Endometrial microvascular endothelial cells (primary cell): ENCODE data around the gene POLDIP2. TPM values are rescaled to one million over a fixed set of nuclear protein-coding genes. Genes with fewer than 3 reads are reported as not detected.

Experiments
- in situ Hi-C: cut with HindIII; loops from 2 replicates; pipeline ENCODE4 v1.10.0; 2017; ENCODE audit warnings: low sequenced_read_pairs, low pct_unique_long_range_greater_than_20kb; ENCODE audit errors: inconsistent ontology term
- total RNA-seq: library from RNA; depleted of rRNA; stranded (reverse); fragments of >200 nt; gene quantifications from one replicate; pipeline ENCODE4 v1.2.3, GENCODE V29; 2015; ENCODE audit errors: inconsistent ontology term

POLDIP2 gene
- total RNA-seq, 1 donor from 2014 or later, result 144 TPM

GRCh38 chr17:28368915-28369683 is 11.8 kb upstream of the POLDIP2 start:
- in situ Hi-C loops, result no loop called here

- in situ Hi-C loops, result no loop called here
These were observed 11.0 kb upstream of the POLDIP2 start for GRCh38 chr17:28368306-28368831.

GRCh38 chr17:28367641-28368305 is 10.4 kb upstream of the POLDIP2 start:
- in situ Hi-C loops, result no loop called here

- in situ Hi-C loops, result no loop called here
These were observed 9.3 kb upstream of the POLDIP2 start for GRCh38 chr17:28366605-28367004.

- in situ Hi-C loops, result no loop called here
These were observed 8.2 kb upstream of the POLDIP2 start for GRCh38 chr17:28365487-28365886.

GRCh38 chr17:28364665-28365363 is 7.5 kb upstream of the POLDIP2 start, which contains the start of gene SEBOX:
Gene SEBOX, minus strand, starts transcription at chr17:28365199. Its CDS starts 48 bp downstream, at chr17:28365151.
- in situ Hi-C loops, result no loop called here

- in situ Hi-C loops, result no loop called here
These were observed 6.7 kb upstream of the POLDIP2 start for GRCh38 chr17:28363776-28364650.

- in situ Hi-C loops, result no loop called here
These were observed 5.9 kb upstream of the POLDIP2 start for GRCh38 chr17:28363186-28363585.

GRCh38 chr17:28357901-28358197 is 522 bp upstream of the POLDIP2 start:
- in situ Hi-C loops, result no loop called here

- in situ Hi-C loops, result no loop called here
These were observed 7.1 kb downstream of the POLDIP2 start for GRCh38 chr17:28350271-28350670.

GRCh38 chr17:28348979-28349378 is 8.3 kb downstream of the POLDIP2 start:
- in situ Hi-C loops, result no loop called here

- in situ Hi-C loops, result no loop called here
These were observed 10.0 kb downstream of the POLDIP2 start for GRCh38 chr17:28347261-28347891.

- in situ Hi-C loops, result no loop called here
These were observed 10.5 kb downstream of the POLDIP2 start for GRCh38 chr17:28346746-28347246.

- in situ Hi-C loops, result no loop called here
These were observed 11.1 kb downstream of the POLDIP2 start for GRCh38 chr17:28346199-28346580.

GRCh38 chr17:28345419-28346198 is 11.7 kb downstream of the POLDIP2 start:
- in situ Hi-C loops, result no loop called here

GRCh38 chr17:28344435-28344901 is 12.9 kb downstream of the POLDIP2 start:
- in situ Hi-C loops, result no loop called here

- in situ Hi-C loops, result no loop called here
These were observed 13.3 kb downstream of the POLDIP2 start for GRCh38 chr17:28344011-28344410.
